GM12872 (cell line): ENCODE results near the gene IQCN.

Experiments
- CTCF ChIP-seq: IDR thresholded peaks from 3 replicates; pipeline ENCODE4 v1.5.1; 2011; ENCODE audit warnings: low read depth, mild to moderate bottlenecking, low read length, moderate library complexity; ENCODE audit not compliant: insufficient read depth

IQCN gene

GRCh38 chr19:18308948-18309325 lies 34.7 kb upstream of the IQCN start:
- TF ChIP-seq CTCF, result no peak

DNA sequence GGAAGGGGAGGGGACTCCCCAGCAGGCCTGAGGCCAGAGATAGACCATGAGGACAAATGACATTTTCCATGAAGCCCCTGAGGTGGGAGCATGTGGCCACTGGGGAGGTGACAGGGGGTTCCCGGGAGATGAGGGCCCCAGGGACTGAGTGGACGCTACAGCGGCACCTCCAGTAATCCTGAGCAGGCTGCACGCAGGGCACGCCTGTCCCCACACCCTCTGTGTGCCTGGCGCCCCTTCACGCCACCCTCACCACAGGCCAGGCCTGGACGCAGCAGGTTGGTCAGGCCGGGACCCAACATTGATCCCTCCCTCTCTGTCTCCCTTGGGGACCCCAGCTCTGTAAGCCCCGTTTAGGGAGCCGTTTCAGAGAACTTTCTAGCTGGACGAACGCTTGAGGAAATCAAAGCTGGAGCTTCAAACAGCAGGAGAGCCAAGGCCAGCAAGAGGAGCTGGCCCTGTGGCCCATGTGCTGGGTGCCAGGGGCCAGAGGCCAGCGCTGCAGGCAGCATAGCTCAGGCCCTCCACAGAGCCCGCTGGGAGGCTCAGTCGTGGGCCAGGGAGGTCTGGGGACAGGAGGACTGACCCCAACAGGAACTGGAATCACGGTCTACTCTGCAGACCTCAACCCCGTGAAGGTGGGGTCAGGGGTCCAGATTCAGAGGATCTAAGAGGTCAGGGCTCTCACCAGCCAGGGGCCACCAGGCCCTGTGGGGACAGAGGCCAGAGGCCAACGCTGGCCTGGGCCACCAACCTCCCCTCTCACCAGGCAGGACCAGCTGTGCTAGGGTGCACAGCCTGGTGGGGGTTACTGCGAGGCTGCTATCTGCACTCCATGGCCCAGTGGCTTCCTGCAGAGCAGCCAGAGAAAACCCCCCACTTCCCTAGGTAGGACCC lies 34.0 kb upstream of the IQCN start:
- no peak for TF ChIP-seq CTCF

DNA sequence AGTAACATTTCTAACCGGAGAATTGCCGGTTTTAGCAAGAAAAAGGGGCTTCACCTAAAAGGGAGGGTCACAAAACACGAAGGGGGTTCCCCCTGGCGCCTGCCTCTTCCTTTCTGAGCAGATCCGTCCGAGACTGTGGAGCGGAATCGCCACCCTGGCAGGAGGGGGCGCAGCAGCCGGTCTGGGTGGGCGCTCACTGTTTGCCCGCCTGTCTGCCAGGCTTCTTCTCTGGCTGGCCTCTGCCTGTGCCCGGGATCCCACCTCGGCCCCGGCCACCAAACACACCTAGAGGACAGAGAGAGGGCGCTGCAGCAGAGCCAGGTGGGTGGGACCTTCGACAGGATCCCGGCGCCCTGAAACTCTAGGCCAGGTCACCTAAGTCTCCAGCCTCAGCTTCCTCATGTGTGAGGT lies 33.0 kb upstream of the IQCN start:
- TF ChIP-seq CTCF, result no peak

DNA sequence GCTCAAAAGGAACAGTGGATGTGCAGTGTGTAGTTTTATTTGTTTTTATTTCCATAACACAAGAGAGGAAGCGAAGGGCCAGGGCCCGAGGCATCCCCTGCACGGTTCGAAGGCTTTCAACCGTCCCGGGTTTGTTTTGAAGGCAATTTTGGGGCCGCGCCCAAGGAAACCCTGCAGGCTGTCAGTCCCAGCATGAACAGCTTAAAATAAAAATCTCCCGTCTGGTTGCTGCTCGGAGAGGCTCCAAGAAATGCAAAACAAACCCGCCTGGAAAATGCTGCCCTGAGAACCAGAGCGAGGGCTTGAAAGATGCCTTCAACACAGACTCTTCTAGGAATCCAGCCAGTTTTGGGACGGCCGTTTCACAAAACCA lies 32.6 kb upstream of the IQCN start:
- TF ChIP-seq CTCF, result no peak

- no peak for TF ChIP-seq CTCF
These were observed 32.1 kb upstream of the IQCN start for GRCh38 chr19:18306209-18306887.

DNA sequence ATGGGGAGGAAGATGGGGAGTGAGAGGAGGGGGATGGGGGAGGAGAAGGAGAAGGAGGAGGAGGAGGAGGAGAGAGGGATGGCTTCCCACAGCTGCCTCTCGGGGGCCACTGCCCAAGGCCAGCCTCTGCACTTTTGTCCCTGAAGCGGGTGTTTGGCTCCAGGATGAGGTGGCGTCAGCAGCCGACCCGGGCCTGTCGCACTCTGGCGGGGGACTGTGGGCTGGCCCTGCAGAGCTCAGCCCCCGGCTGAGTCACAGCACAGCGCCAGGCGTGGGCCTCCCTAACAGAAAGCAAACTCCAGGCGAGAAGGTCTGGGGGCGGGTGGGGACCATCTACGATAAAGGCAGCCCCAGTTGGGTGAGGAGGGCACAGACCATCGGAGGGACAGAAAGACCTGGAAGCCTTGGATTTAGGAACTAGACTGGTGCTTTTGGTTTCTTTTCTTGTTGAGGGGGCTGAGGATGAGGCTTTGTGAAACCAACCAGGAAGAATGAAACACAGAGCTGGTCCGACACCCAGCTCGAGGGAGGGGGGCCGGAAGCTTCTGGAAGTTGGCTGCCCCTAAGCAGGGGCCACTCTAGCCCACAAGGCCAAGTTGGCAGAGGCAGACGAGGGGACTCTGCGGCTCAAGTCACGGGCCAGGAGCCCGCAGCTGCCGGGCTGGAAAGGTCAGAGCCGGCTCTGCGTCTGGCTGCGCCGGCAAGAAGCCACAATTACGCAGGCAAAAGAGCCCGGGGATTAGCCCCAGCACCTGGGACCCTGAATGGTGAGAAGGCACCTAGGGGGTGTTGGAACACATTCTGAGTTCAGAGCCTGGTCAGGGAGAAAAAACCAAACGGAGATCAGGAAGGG lies 30.4 kb upstream of the IQCN start:
- TF ChIP-seq CTCF, result no peak

GRCh38 chr19:18304208-18304457 lies 29.9 kb upstream of the IQCN start:
- TF ChIP-seq CTCF, result no peak
